PC-3 (cell line): Measurements from ENCODE around the gene PHF8.

Source experiments
- CTCF ChIP-seq: fragments of 300-600 bp; sonication (generic); conservative IDR thresholded peaks from 2 replicates; pipeline ENCODE4 v1.5.1; 2017; ENCODE audit warnings: antibody characterized with exemption, low read depth, mild to moderate bottlenecking, low read length
- EZH2 ChIP-seq: fragments of 300-600 bp; sonication (generic); IDR thresholded peaks from one replicate; pipeline ENCODE4 v1.6.1; 2017; ENCODE audit warnings: antibody characterized with exemption, mild to moderate bottlenecking, low read length; ENCODE audit not compliant: unreplicated experiment
- EZH2phosphoT487 ChIP-seq: fragments of 300-600 bp; sonication (generic); IDR thresholded peaks from 2 replicates; pipeline ENCODE4 v1.6.1; 2018; ENCODE audit warnings: mild to moderate bottlenecking, antibody characterized with exemption, low read length, borderline replicate concordance

- TF ChIP-seq CTCF: no peak
- TF ChIP-seq EZH2phosphoT487: no peak
- no peak for TF ChIP-seq EZH2
Observed at GRCh38 chrX:53969540-53969939, 74.7 kb downstream of the PHF8 start.
